ENCODE results near the gene EPM2AIP1. TPM values are rescaled to one million over a fixed set of nuclear protein-coding genes. Genes with fewer than 3 reads are reported as not detected.

EPM2AIP1 gene
- polyA plus RNA-seq, 2 of the 4 experiments (the other 2 are of a cell fraction): 10.3 to 15.7 TPM

DNA sequence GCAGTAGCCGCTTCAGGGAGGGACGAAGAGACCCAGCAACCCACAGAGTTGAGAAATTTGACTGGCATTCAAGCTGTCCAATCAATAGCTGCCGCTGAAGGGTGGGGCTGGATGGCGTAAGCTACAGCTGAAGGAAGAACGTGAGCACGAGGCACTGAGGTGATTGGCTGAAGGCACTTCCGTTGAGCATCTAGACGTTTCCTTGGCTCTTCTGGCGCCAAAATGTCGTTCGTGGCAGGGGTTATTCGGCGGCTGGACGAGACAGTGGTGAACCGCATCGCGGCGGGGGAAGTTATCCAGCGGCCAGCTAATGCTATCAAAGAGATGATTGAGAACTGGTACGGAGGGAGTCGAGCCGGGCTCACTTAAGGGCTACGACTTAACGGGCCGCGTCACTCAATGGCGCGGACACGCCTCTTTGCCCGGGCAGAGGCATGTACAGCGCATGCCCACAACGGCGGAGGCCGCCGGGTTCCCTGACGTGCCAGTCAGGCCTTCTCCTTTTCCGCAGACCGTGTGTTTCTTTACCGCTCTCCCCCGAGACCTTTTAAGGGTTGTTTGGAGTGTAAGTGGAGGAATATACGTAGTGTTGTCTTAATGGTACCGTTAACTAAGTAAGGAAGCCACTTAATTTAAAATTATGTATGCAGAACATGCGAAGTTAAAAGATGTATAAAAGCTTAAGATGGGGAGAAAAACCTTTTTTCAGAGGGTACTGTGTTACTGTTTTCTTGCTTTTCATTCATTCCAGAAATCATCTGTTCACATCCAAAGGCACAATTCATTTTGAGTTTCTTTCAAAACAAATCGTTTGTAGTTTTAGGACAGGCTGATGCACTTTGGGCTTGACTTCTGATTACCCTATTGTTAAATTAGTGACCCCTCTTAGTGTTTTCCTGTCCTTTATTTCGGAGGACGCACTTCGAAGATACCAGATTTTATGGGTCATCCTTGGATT, 674 bp upstream of the EPM2AIP1 start, which contains the start of gene MLH1 (continued):
- TF ChIP-seq E2F6 (IDR thresholded peaks at IDR 0.05; ENCODE audit: borderline replicate concordance, low read depth): peak; percentile 93
- TF ChIP-seq SMC3 (IDR thresholded peaks at IDR 0.05): no peak
- TF ChIP-seq JUN (IDR thresholded peaks at IDR 0.05): peak in 1 of 2 experiments; percentile 66; a peak in 2 of 5 replicates
- TF ChIP-seq RCOR1 (IDR thresholded peaks at IDR 0.05; ENCODE audit: low read depth, low read length): no peak
- TF ChIP-seq ZC3H11A (IDR thresholded peaks at IDR 0.05): no peak
- peak; percentile 58 to 89; a peak in 3 of 4 replicates for TF ChIP-seq CEBPB (IDR thresholded peaks at IDR 0.05)
- 0 out of 2 replicates have a peak, but pooled peaks have one; percentile 15 for TF ChIP-seq KDM5A (IDR thresholded peaks at IDR 0.05)
- TF ChIP-seq, protein P1, sequence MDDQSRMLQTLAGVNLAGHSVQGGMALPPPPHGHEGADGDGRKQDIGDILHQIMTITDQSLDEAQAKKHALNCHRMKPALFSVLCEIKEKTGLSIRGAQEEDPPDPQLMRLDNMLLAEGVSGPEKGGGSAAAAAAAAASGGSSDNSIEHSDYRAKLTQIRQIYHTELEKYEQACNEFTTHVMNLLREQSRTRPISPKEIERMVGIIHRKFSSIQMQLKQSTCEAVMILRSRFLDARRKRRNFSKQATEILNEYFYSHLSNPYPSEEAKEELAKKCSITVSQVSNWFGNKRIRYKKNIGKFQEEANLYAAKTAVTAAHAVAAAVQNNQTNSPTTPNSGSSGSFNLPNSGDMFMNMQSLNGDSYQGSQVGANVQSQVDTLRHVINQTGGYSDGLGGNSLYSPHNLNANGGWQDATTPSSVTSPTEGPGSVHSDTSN (IDR thresholded peaks at IDR 0.05): peak; percentile 97
- TF ChIP-seq BHLHE40 (IDR thresholded peaks at IDR 0.05; ENCODE audit: low read depth, low read length): peak; percentile 94

DNA sequence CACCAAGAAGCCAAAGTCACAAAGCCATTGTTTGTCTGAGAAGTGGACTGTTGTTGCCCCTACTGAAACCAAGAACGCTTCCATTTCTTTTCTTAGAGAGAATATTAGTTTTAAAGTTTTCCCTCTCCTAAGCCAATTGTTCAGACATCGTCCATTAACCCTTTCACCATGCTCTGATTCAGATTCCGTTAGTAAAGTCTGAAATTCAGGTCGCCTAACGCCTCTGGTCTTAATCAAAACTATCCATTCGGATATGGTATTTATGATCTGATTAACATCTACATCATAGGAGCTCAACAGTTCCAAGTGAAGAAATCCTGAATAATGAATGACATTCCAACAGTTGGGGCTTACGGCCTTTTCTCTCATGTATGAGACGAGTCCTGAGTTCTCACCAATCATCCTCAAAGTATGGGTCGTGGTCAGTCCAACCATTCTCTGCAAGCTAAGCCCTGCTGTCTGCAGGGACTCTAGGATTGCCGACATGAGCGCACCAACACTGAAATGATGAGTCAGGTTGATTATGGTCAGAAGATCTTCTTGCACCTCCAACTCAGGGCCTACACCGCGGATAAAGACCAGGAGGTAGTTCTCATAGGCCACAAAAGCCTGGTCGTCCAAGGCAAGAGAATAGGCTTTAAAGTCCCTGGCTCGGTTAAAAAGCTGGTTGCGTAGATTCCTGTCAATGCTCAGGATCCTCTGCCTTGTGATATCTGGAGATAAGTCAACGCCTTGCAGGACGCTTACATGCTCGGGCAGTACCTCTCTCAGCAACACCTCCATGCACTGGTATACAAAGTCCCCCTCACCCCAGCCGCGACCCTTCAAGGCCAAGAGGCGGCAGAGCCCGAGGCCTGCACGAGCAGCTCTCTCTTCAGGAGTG, 767 bp downstream of the EPM2AIP1 start:
- CTCF ChIA-PET: interaction anchor here (0.6 to 2.8 kb wide), 11 partner anchors 11 to 228 kb away, joined by 3 to 7 read pairs (median 3); no protein-coding TSS in a partner anchor
- no peak for FAIRE-seq
- peak; percentile 94 for TF ChIP-seq MAFK (IDR thresholded peaks at IDR 0.05; ENCODE audit: partially characterized antibody)
- TF ChIP-seq SREBF2 (IDR thresholded peaks at IDR 0.05): no peak
- Histone ChIP-seq H3K9me3 (no peaks in the 10 kb centered on the region), H3K4me2 (peak overlapping the region; percentile 96), H3K4me3 (peak overlapping the region; percentile 61), H3K27ac (peak overlapping the region; percentile 87 to 92), H3K4me1 (peaks cover 33% of the 10 kb centered on the region)
- WGBS (ENCODE audit: missing lambda C conversion rate): 6% methylated on average over 23 of the region's 24 CpGs
- DNase-seq (ENCODE audit: low read depth in 1 of 2, low spot score in 1 of 2): peak; percentile 8 to 48
- POLR2A ChIA-PET: interaction anchor here (0.8 to 1.5 kb wide), 10 partner anchors 9 to 191 kb away, joined by 3 to 11 read pairs (median 4); no protein-coding TSS in a partner anchor
- 0 out of 6 replicates have a peak, but pooled peaks of 1 of the 2 experiments have one; percentile 0 for ATAC-seq

GRCh38 chr3:36991147-36991546, 1.8 kb downstream of the EPM2AIP1 start:
- no peaks in the 10 kb centered on the region for H3K9me3 ChIP-seq
- WGBS (ENCODE audit: missing lambda C conversion rate): 76% methylated on average over 3 of the region's 3 CpGs
- 0 out of 6 replicates have a peak overlapping the region, but pooled peaks of 1 of the 2 experiments have one; percentile 1 for H3K27ac ChIP-seq
- CTCF ChIA-PET: interaction anchor here (1.3 to 2.8 kb wide), 2 partner anchors 33 to 86 kb away, joined by 3 to 7 read pairs; no protein-coding TSS in a partner anchor
- peak overlapping the region; percentile 96 for H3K4me2 ChIP-seq
- FAIRE-seq (no peak), DNase-seq (ENCODE audit: low read depth in 1 of 2, low spot score in 1 of 2) (no peak), ATAC-seq (no peak)
- H3K4me3 ChIP-seq: peak overlapping the region; percentile 61
- peaks cover 33% of the 10 kb centered on the region for H3K4me1 ChIP-seq
- POLR2A ChIA-PET: no interaction called here
- TF ChIP-seq CHD2 (IDR thresholded peaks at IDR 0.05; ENCODE audit: low read length, partially characterized antibody) (no peak), EHMT2 (IDR thresholded peaks at IDR 0.05; ENCODE audit: low read depth) (no peak), RFX5 (IDR thresholded peaks at IDR 0.05) (no peak), NR3C1 (IDR thresholded peaks at IDR 0.05) (no peak), TFCP2L1 (CRISPR knock-in tag; IDR thresholded peaks at IDR 0.05) (no peak), CBX8 (IDR thresholded peaks at IDR 0.05) (no peak), FOXS1 (CRISPR knock-in tag; IDR thresholded peaks at IDR 0.05) (no peak), RAD21 (conservative IDR thresholded peaks at IDR 0.05 in 1 of 2, IDR thresholded peaks at IDR 0.05 in 1 of 2) (no peak), RNF2 (IDR thresholded peaks at IDR 0.05; ENCODE audit: borderline replicate concordance, low read depth) (no peak), E2F6 (IDR thresholded peaks at IDR 0.05; ENCODE audit: borderline replicate concordance, low read depth) (no peak)
- TF ChIP-seq, protein P2, sequence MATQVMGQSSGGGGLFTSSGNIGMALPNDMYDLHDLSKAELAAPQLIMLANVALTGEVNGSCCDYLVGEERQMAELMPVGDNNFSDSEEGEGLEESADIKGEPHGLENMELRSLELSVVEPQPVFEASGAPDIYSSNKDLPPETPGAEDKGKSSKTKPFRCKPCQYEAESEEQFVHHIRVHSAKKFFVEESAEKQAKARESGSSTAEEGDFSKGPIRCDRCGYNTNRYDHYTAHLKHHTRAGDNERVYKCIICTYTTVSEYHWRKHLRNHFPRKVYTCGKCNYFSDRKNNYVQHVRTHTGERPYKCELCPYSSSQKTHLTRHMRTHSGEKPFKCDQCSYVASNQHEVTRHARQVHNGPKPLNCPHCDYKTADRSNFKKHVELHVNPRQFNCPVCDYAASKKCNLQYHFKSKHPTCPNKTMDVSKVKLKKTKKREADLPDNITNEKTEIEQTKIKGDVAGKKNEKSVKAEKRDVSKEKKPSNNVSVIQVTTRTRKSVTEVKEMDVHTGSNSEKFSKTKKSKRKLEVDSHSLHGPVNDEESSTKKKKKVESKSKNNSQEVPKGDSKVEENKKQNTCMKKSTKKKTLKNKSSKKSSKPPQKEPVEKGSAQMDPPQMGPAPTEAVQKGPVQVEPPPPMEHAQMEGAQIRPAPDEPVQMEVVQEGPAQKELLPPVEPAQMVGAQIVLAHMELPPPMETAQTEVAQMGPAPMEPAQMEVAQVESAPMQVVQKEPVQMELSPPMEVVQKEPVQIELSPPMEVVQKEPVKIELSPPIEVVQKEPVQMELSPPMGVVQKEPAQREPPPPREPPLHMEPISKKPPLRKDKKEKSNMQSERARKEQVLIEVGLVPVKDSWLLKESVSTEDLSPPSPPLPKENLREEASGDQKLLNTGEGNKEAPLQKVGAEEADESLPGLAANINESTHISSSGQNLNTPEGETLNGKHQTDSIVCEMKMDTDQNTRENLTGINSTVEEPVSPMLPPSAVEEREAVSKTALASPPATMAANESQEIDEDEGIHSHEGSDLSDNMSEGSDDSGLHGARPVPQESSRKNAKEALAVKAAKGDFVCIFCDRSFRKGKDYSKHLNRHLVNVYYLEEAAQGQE (IDR thresholded peaks at IDR 0.05): no peak
- TF ChIP-seq, protein P3, sequence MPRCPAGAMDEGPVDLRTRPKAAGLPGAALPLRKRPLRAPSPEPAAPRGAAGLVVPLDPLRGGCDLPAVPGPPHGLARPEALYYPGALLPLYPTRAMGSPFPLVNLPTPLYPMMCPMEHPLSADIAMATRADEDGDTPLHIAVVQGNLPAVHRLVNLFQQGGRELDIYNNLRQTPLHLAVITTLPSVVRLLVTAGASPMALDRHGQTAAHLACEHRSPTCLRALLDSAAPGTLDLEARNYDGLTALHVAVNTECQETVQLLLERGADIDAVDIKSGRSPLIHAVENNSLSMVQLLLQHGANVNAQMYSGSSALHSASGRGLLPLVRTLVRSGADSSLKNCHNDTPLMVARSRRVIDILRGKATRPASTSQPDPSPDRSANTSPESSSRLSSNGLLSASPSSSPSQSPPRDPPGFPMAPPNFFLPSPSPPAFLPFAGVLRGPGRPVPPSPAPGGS (IDR thresholded peaks at IDR 0.05): no peak
